ENCODE measurements around the gene DCAF8L1.

- TF ChIP-seq EZH2 (IDR thresholded peaks at IDR 0.05; ENCODE audit: insufficient read depth, poor library complexity, severe bottlenecking), result no peak
- TF ChIP-seq EZH2phosphoT487 (IDR thresholded peaks at IDR 0.05; ENCODE audit: insufficient read depth, low read depth), result no peak
Observed at GRCh38 chrX:27968878-27969277, 12.4 kb downstream of the DCAF8L1 start.
